ENCODE results near the gene MRPL55.
A peak's percentile ranks its signal among the peaks of the same experiment; 100 is the strongest.

The MRPL55 gene

GRCh38 chr1:228100822-228101613, 8.1 kb downstream of the MRPL55 start:
- no peak for DNase-seq (ENCODE audit: low read depth)

- DNase-seq (ENCODE audit: low read depth): no peak
These were observed 9.8 kb downstream of the MRPL55 start for GRCh38 chr1:228099331-228099732.

GRCh38 chr1:228098323-228098931, 10.7 kb downstream of the MRPL55 start:
- no peak for DNase-seq (ENCODE audit: low read depth)

GRCh38 chr1:228097333-228098081, 11.6 kb downstream of the MRPL55 start:
- DNase-seq (ENCODE audit: low read depth): no peak

- no peak for DNase-seq (ENCODE audit: low read depth)
These were observed 12.4 kb downstream of the MRPL55 start for GRCh38 chr1:228096416-228097332.

- no peak for DNase-seq (ENCODE audit: low read depth)
These were observed 13.2 kb downstream of the MRPL55 start for GRCh38 chr1:228095938-228096337.

GRCh38 chr1:228095161-228095560, 13.9 kb downstream of the MRPL55 start:
- DNase-seq (ENCODE audit: low read depth): no peak

- no peak for DNase-seq (ENCODE audit: low read depth)
These were observed 14.6 kb downstream of the MRPL55 start for GRCh38 chr1:228094432-228095016.

GRCh38 chr1:228093050-228093906, 15.8 kb downstream of the MRPL55 start:
- DNase-seq (ENCODE audit: low read depth): no peak

- DNase-seq (ENCODE audit: low read depth): no peak
These were observed 16.6 kb downstream of the MRPL55 start for GRCh38 chr1:228092342-228093049.

GRCh38 chr1:228091084-228091483, 18.0 kb downstream of the MRPL55 start:
- no peak for DNase-seq (ENCODE audit: low read depth)

- DNase-seq (ENCODE audit: low read depth): peak; percentile 50
These were observed 18.5 kb downstream of the MRPL55 start for GRCh38 chr1:228090613-228091081.

- DNase-seq (ENCODE audit: low read depth): no peak
These were observed 19.3 kb downstream of the MRPL55 start for GRCh38 chr1:228089519-228090380.

GRCh38 chr1:228088586-228089498, 20.3 kb downstream of the MRPL55 start:
- DNase-seq (ENCODE audit: low read depth): no peak

GRCh38 chr1:228087771-228088251, 21.3 kb downstream of the MRPL55 start:
- peak; percentile 86 for DNase-seq (ENCODE audit: low read depth)

GRCh38 chr1:228085287-228085951, 23.7 kb downstream of the MRPL55 start:
- DNase-seq (ENCODE audit: low read depth): peak; percentile 92

GRCh38 chr1:228084797-228085196, 24.3 kb downstream of the MRPL55 start:
- DNase-seq (ENCODE audit: low read depth): no peak
